Measurements from ENCODE around the gene TUBA3D. TPM values are rescaled to one million over a fixed set of nuclear protein-coding genes. Genes with fewer than 3 reads are reported as not detected.
"Not testable (repeated sequence)": the region's sequence is repeated elsewhere in the genome, so short reads cannot be mapped to it uniquely, and the experiment has no call there.

Gene TUBA3D
- polyA plus RNA-seq, 4 donors = 0.04 to 6.8 (median 2.1) TPM

DNA sequence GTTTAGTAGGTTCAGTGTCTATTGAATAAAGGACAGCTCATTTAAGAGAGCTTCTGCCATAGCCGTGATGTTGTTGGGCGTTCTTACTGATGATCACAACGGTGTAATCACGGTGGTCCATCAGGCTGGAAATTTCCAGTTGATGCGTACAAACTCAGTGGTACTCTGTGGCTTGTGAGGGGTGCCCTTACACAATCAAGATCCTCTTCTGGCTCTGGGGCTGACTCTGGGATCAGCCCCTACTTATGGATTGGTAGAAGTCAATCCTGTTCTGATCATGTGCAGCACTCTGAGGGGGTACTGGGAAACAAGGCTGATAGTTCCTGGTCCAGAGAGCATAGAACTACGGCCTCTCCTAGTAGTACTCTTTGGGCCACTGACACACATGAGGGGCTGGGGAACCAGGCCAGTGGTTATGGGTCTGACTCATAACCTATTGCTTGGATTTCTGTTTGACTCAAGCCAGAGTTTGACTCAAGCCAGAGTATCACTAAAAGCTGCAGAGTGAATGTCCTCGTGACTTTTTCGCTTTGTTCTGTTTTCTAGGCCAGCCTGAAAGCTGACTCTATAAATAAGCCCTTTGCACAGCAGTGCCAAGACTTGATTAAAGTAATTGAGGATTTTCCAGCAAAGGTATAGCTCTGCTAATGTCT lies 22.5 kb downstream of the TUBA3D start:
- not testable (repeated sequence) for H3K9me3 ChIP-seq (ENCODE audit: control insufficient read depth in 2 of 2, insufficient read depth in 1 of 2, low read depth in 1 of 2, low read length in 1 of 2); H3K4me3 ChIP-seq (ENCODE audit: low read depth in 1 of 3, low read length in 3 of 3); H3K27me3 ChIP-seq (ENCODE audit: control insufficient read depth in 3 of 3, insufficient read depth in 3 of 3, low read length in 3 of 3); H3K27ac ChIP-seq (ENCODE audit: low read depth in 1 of 3, low read length in 2 of 3); DNase-seq; FAIRE-seq; H3K4me1 ChIP-seq (ENCODE audit: control insufficient read depth in 3 of 3, insufficient read depth in 2 of 3, low read depth in 1 of 3, low read length in 2 of 3)
- H3K36me3 ChIP-seq (ENCODE audit: control insufficient read depth in 3 of 3, insufficient read depth in 2 of 3, low read depth in 1 of 3, low read length in 3 of 3) = peaks cover 4 to 42% (median 6%) of the 10 kb centered on the region in 3 donors
- WGBS, 3 donors = 44 to 68% (median 59%) methylated on average over 8 of the region's 8 CpGs

DNA sequence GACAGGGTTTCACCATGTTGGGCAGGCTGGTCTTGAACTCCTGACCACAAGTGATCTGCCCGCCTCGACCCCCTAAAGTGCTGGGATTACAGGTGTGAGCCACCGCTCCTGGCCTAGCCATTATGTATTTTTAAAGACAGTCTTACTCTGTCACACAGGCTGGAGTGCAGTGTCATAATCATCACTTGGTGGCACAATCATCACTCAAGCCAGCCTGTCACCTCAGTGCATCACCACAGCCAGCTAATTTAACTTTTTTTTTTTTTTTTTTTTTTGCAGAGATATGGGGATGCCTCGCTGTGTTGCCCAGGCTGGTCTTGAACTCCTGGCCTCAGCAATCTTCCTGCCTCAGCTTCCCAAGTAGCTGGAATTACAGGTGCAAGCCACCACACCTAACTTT lies 27.7 kb downstream of the TUBA3D start:
- WGBS, 3 donors = 95 to 98% (median 97%) methylated on average over 4 of the region's 4 CpGs
- H3K9me3 ChIP-seq (ENCODE audit: control insufficient read depth in 2 of 2, insufficient read depth in 1 of 2, low read depth in 1 of 2, low read length in 1 of 2); H3K4me1 ChIP-seq (ENCODE audit: control insufficient read depth in 3 of 3, insufficient read depth in 2 of 3, low read depth in 1 of 3, low read length in 2 of 3); H3K27ac ChIP-seq (ENCODE audit: low read depth in 1 of 3, low read length in 2 of 3); H3K27me3 ChIP-seq (ENCODE audit: control insufficient read depth in 3 of 3, insufficient read depth in 3 of 3, low read length in 3 of 3); FAIRE-seq; H3K4me3 ChIP-seq (ENCODE audit: low read depth in 1 of 3, low read length in 3 of 3); DNase-seq: not testable (repeated sequence)
- H3K36me3 ChIP-seq (ENCODE audit: control insufficient read depth in 3 of 3, insufficient read depth in 2 of 3, low read depth in 1 of 3, low read length in 3 of 3) = peaks cover 4 to 75% (median 20%) of the 10 kb centered on the region in 3 donors

DNA sequence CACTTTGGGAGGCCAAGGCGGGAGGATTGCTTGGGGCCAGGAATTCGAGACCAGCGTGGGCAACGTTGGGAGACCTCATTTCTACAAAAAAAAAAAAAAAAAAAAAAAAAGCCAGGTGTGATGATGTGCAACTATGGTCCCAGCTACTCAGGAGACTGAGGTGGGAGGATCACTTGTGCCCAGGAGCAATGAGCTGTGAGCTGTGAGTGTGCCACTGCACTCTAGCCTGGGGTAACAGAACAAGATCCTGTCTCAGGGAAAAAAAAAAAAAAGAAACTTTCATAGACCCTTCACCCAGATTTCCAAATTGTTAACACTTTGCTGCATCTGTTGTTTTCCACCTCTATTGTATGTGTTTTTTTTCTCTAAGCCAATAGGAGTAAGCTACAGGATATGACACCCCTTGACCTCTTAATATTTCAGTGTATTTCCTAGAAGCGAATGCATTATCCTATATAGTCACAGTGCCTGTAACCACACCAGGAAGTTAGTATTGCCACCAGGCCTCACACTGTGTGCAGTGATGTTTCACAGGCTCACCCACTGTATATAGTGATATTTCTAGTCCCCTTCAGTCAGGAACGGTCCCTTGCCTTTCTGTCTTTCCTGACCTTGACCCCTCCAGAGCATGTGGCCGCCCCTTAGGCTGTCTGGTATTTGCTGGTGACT lies 28.3 kb downstream of the TUBA3D start:
- not testable (repeated sequence) for H3K9me3 ChIP-seq (ENCODE audit: control insufficient read depth in 2 of 2, insufficient read depth in 1 of 2, low read depth in 1 of 2, low read length in 1 of 2); H3K4me1 ChIP-seq (ENCODE audit: control insufficient read depth in 3 of 3, insufficient read depth in 2 of 3, low read depth in 1 of 3, low read length in 2 of 3); H3K27ac ChIP-seq (ENCODE audit: low read depth in 1 of 3, low read length in 2 of 3); FAIRE-seq; H3K4me3 ChIP-seq (ENCODE audit: low read depth in 1 of 3, low read length in 3 of 3); H3K27me3 ChIP-seq (ENCODE audit: control insufficient read depth in 3 of 3, insufficient read depth in 3 of 3, low read length in 3 of 3); DNase-seq
- WGBS, 3 donors = 58 to 73% (median 66%) methylated on average over 7 of the region's 7 CpGs
- H3K36me3 ChIP-seq (ENCODE audit: control insufficient read depth in 3 of 3, insufficient read depth in 2 of 3, low read depth in 1 of 3, low read length in 3 of 3) = peaks cover 4 to 78% (median 19%) of the 10 kb centered on the region in 3 donors

DNA sequence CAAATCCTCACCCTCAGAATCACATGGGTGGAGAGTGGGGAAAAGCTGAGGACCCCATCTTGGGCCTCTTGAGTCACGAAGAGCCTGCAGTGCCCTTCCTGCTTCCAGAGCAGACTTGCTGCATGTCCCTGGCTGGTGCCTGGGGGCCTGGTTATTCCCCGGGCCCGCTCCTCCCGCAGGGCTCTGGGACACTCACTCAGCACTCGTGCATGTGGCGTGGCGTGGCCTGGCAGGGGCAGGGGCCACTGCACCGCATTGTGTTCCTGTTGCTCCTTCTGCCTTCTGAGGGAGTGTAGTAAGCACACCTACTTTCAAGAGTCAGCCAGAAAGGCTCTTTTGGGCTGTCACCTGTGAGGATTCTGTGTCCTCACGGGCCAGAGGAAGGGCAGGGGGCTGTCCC lies 33.7 kb downstream of the TUBA3D start:
- FAIRE-seq (no peak), DNase-seq (no peak)
- Histone ChIP-seq H3K4me1 (ENCODE audit: control insufficient read depth in 3 of 3, insufficient read depth in 2 of 3, low read depth in 1 of 3, low read length in 2 of 3) (no peaks in the 10 kb centered on the region), H3K9me3 (ENCODE audit: control insufficient read depth in 2 of 2, insufficient read depth in 1 of 2, low read depth in 1 of 2, low read length in 1 of 2) (no peaks in the 10 kb centered on the region), H3K27me3 (ENCODE audit: control insufficient read depth in 3 of 3, insufficient read depth in 3 of 3, low read length in 3 of 3) (no peaks in the 10 kb centered on the region), H3K27ac (ENCODE audit: low read depth in 1 of 3, low read length in 2 of 3) (no peak overlapping the region), H3K36me3 (ENCODE audit: control insufficient read depth in 3 of 3, insufficient read depth in 2 of 3, low read depth in 1 of 3, low read length in 3 of 3) (peaks cover 0 to 73% (median 18%) of the 10 kb centered on the region in 3 donors), H3K4me3 (ENCODE audit: low read depth in 1 of 3, low read length in 3 of 3) (no peak overlapping the region)
- 75 to 85% (median 84%) methylated on average over 9 of the region's 9 CpGs for WGBS, 3 donors

DNA sequence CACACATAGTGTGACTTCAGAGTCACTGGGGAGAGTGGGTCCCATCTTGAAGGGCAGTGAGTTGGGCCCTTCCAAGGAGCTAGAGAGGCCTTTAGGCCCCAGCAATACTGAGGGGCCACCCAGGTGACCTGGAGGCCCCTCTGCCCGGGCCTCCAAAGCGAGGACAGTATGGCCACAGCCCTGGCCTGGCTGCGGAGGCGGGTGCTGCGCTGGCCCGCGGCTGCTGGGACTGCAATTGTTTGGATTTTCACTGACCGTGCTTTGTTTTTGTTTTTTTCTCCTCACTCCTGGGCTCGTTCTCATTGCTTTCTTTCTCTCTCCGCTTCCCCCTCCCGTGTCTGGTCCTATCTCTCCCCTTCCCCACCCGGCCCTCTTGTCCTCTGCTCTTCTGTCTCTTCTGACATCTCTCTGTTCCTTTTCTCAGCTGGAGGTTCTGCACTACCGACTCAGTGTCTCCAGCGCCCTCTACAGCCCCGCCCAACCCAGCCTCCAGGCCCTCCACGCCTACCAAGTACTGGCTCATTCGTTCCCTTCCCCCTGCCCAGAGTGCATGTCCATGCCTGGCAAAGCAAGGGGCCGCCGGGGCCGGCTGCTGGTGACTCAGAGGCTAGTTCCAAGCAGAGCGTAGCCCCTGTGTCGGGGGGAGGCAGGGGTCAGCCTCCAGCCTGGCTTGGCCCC lies 35.5 kb downstream of the TUBA3D start:
- not testable (repeated sequence) for FAIRE-seq; H3K27me3 ChIP-seq (ENCODE audit: control insufficient read depth in 3 of 3, insufficient read depth in 3 of 3, low read length in 3 of 3); H3K4me3 ChIP-seq (ENCODE audit: low read depth in 1 of 3, low read length in 3 of 3); DNase-seq; H3K4me1 ChIP-seq (ENCODE audit: control insufficient read depth in 3 of 3, insufficient read depth in 2 of 3, low read depth in 1 of 3, low read length in 2 of 3); H3K9me3 ChIP-seq (ENCODE audit: control insufficient read depth in 2 of 2, insufficient read depth in 1 of 2, low read depth in 1 of 2, low read length in 1 of 2); H3K27ac ChIP-seq (ENCODE audit: low read depth in 1 of 3, low read length in 2 of 3)
- H3K36me3 ChIP-seq (ENCODE audit: control insufficient read depth in 3 of 3, insufficient read depth in 2 of 3, low read depth in 1 of 3, low read length in 3 of 3) = peaks cover 0 to 70% (median 9%) of the 10 kb centered on the region in 3 donors
- WGBS, 3 donors = 81 to 88% (median 84%) methylated on average over 19 to 21 of the region's 22 CpGs

DNA sequence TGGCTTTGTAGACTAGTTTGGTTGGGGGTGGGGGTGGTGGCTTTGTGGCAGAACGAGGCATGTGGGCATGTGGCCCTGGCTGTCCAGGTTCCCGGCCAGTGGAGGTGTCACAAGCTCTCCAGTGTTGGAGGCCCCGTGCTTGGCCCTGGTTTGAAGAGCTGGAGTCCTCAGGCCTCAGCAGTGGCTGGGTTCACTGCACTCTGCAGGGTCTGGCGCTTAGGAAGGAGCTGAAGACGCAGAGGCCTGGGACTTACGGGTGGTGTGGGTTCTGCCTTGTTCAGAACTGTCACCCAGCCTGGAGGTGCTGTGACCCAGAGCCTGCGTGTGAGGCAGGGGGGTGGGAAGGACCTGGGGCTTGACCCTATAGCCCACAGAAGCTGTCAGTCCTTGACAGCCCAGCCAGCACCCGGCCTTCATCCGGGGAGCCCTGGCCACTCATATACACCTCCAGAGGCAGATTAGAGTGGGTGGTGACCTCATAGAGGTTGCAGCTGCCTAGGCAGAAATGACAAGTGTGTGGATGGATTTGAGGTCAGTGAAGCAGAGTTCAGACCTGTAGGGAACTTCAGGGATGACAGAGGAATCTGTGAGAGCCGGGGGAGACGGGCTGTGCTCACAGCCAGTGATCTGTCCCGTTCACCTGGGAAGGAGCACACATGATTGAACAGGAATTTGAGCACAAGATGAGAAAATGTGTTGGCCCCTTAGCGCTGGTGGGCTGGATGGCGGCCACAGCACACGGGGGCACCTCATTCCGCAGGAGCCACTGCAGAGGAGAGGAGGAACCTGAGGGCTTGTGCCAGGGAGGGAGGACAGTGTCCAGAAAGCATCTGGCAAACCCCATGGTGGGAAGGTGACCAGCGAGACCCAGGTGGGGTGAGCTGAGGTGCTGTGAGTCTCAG lies 36.3 kb downstream of the TUBA3D start:
- not testable (repeated sequence) for FAIRE-seq

DNA sequence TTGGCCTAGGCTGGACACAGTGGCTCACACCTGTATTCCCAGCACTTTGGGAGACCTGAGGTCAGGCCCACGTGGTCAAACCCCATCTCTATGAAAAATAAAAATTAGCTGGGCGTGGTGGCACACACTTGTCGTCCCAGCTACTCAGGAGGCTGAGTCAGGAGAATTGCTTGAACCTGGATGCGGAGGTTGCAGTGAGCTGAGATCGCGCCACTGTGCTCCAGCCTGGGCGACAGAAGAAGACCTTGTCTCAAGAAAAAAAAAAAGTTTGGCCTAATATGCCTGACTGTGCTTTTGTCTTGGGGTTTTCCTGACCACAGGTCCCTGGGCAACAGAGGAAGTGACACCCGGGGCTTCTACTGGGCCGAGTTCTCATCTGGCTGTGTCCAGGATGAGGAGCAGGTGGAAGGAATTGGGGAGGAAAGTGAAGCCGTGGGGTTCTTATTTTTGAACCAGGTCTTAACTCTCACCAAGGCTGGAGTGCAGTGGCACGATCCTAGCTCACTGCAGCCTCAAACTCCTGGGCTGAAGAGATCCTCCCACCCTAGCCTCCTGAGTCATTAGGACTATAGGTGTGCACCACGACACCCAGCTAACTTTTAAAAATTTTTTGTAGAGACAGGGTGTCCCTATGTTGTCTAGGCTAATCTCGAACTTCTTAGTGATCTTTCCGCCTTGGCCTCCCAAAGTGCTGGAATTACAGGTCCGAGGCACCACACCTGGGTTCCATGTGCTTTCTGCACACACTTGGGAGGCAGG lies 38.7 kb downstream of the TUBA3D start:
- H3K27me3 ChIP-seq (ENCODE audit: control insufficient read depth in 3 of 3, insufficient read depth in 3 of 3, low read length in 3 of 3); DNase-seq; H3K9me3 ChIP-seq (ENCODE audit: control insufficient read depth in 2 of 2, insufficient read depth in 1 of 2, low read depth in 1 of 2, low read length in 1 of 2); H3K4me3 ChIP-seq (ENCODE audit: low read depth in 1 of 3, low read length in 3 of 3); H3K4me1 ChIP-seq (ENCODE audit: control insufficient read depth in 3 of 3, insufficient read depth in 2 of 3, low read depth in 1 of 3, low read length in 2 of 3); FAIRE-seq; H3K27ac ChIP-seq (ENCODE audit: low read depth in 1 of 3, low read length in 2 of 3): not testable (repeated sequence)
- peaks cover 0 to 70% (median 8%) of the 10 kb centered on the region in 3 donors for H3K36me3 ChIP-seq (ENCODE audit: control insufficient read depth in 3 of 3, insufficient read depth in 2 of 3, low read depth in 1 of 3, low read length in 3 of 3)
- 58 to 78% (median 73%) methylated on average over 14 to 15 of the region's 15 CpGs for WGBS, 3 donors

More for the DNA sequence above, 36.3 kb downstream of the TUBA3D start:
- H3K4me1 ChIP-seq (ENCODE audit: control insufficient read depth in 3 of 3, insufficient read depth in 2 of 3, low read depth in 1 of 3, low read length in 2 of 3); H3K9me3 ChIP-seq (ENCODE audit: control insufficient read depth in 2 of 2, insufficient read depth in 1 of 2, low read depth in 1 of 2, low read length in 1 of 2); H3K27ac ChIP-seq (ENCODE audit: low read depth in 1 of 3, low read length in 2 of 3); H3K4me3 ChIP-seq (ENCODE audit: low read depth in 1 of 3, low read length in 3 of 3); DNase-seq; H3K27me3 ChIP-seq (ENCODE audit: control insufficient read depth in 3 of 3, insufficient read depth in 3 of 3, low read length in 3 of 3): not testable (repeated sequence)
- peaks cover 0 to 70% (median 7%) of the 10 kb centered on the region in 3 donors for H3K36me3 ChIP-seq (ENCODE audit: control insufficient read depth in 3 of 3, insufficient read depth in 2 of 3, low read depth in 1 of 3, low read length in 3 of 3)
- 71 to 84% (median 81%) methylated on average over 12 to 17 of the region's 17 CpGs for WGBS, 3 donors

Measured in small intestine (tissue), 7 donors.